HepG2 (cell line): Measurements from ENCODE around the gene ESM1. TPM values are rescaled to one million over a fixed set of nuclear protein-coding genes. Genes with fewer than 3 reads are reported as not detected.

ENCODE experiments used
- ATAC-seq: fragments of 200-7000 bp; cut with Tn5 transposase; 3 replicates; pipeline ENCODE4 v1.9.1; 2020; ENCODE audit warnings: mild to moderate bottlenecking, moderate library complexity
- BruUV-seq: library from RNA; stranded (reverse); fragments of 400-500 nt; replicated peaks from 2 replicates; lab custom pipeline; 2021; lab: Mats Ljungman, UMichigan
- CTCF ChIA-PET: fragments of 300-600 bp; formaldehyde crosslinking; extraction: SDS; loops from one replicate; lab custom pipeline; 2021; ENCODE audit warnings: low total read pairs, inconsistent platforms, low intra/inter-chr PET ratio; lab: Yijun Ruan, JAX
- POLR2A ChIA-PET: fragments of 350-600 bp; sonication (Branson Sonifier 250); formaldehyde crosslinking; loops from one replicate; lab custom pipeline; 2020; ENCODE audit warnings: antibody characterized with exemption, inconsistent platforms; lab: Yijun Ruan, JAX
- DNase-seq: peaks from one replicate; pipeline ENCODE4 v3.0.0-alpha.2; 2015; ENCODE audit warnings: low spot score
- FAIRE-seq: peaks from 3 replicates; lab custom pipeline; 2011; peaks lifted over from hg19 to GRCh38; lab: Jason Lieb, UNC
- H2AFZ ChIP-seq: one replicate; pipeline ENCODE4 v1.6.1; 2011; ENCODE audit warnings: low read length, inconsistent platforms
- H3K27ac ChIP-seq: fragments of 300-600 bp; 3 replicates; pipeline ENCODE4 v1.8.0; 2011; ENCODE audit warnings: mixed run types, mild to moderate bottlenecking, mixed read lengths, low read length, inconsistent platforms; ENCODE audit not compliant: insufficient read depth; ENCODE audit errors: extremely low read length
- H3K27me3 ChIP-seq, 2 experiments: fragments of 200-600 bp in 1 of 2; 2 replicates in 1 of 2; 3 replicates in 1 of 2; pipeline versions ENCODE4 v1.6.0 to v1.8.0; 2011; ENCODE audit warnings: low read length in 2 of 2, mild to moderate bottlenecking in 2 of 2, moderate library complexity in 2 of 2, inconsistent platforms in 1 of 2; ENCODE audit not compliant: insufficient read depth in 2 of 2, control insufficient read depth in 1 of 2
- H3K36me3 ChIP-seq, 2 experiments: fragments of 200-600 bp in 1 of 2; replicated peaks in 1 of 2; 2 replicates in 1 of 2; 3 replicates in 1 of 2; pipeline versions ENCODE4 v1.5.1 to v1.8.0; 2011; ENCODE audit warnings: low read length in 2 of 2, inconsistent platforms in 1 of 2; ENCODE audit not compliant: insufficient read depth in 2 of 2, control insufficient read depth in 1 of 2
- H3K4me1 ChIP-seq: 2 replicates; pipeline ENCODE4 v1.5.1; 2012; ENCODE audit warnings: low read length, inconsistent platforms; ENCODE audit not compliant: insufficient read depth
- H3K4me2 ChIP-seq: 2 replicates; pipeline ENCODE4 v1.6.0; 2011; ENCODE audit warnings: low read depth, low read length, inconsistent platforms
- H3K4me3 ChIP-seq, 3 experiments: fragments of 200-600 bp in 1 of 3; sonication (generic), shearing (Covaris generic) in 1 of 3; replicated peaks in 1 of 3; 2 replicates each; pipeline ENCODE4 v1.5.1; 2011 to 2016; ENCODE audit warnings: low read length in 3 of 3, inconsistent platforms in 2 of 3, low read depth in 2 of 3, mild to moderate bottlenecking in 2 of 3, control low read depth in 1 of 3, mixed read lengths in 1 of 3; ENCODE audit not compliant: insufficient read depth in 1 of 3
- H3K79me2 ChIP-seq: one replicate; pipeline ENCODE4 v1.6.1; 2011; ENCODE audit warnings: low read length, inconsistent platforms; ENCODE audit not compliant: insufficient read depth
- H3K9ac ChIP-seq: 2 replicates; pipeline ENCODE4 v1.6.0; 2011; ENCODE audit warnings: mild to moderate bottlenecking, low read depth, low read length, inconsistent platforms; ENCODE audit not compliant: insufficient read depth
- H3K9me3 ChIP-seq: 2 replicates; pipeline ENCODE4 v1.5.1; 2012; ENCODE audit warnings: mild to moderate bottlenecking, low read length
- H4K20me1 ChIP-seq: 2 replicates; pipeline ENCODE4 v1.6.0; 2011; ENCODE audit warnings: inconsistent platforms, mild to moderate bottlenecking, low read length, moderate library complexity; ENCODE audit not compliant: insufficient read depth
- ATF5 ChIP-seq: sonication (generic); formaldehyde crosslinking; IDR thresholded peaks from 2 replicates; pipeline ENCODE4 v1.4.0; 2020; ENCODE audit warnings: mild to moderate bottlenecking, low read depth, missing genetic modification reagents
- IKZF5 ChIP-seq: IDR thresholded peaks from 2 replicates; pipeline ENCODE4 v1.6.1; 2018; ENCODE audit warnings: missing genetic modification reagents, mild to moderate bottlenecking, missing compliant biosample characterization
- MEF2D ChIP-seq: sonication (generic); formaldehyde crosslinking; IDR thresholded peaks from 2 replicates; pipeline ENCODE4 v1.5.1; 2020; ENCODE audit warnings: mild to moderate bottlenecking, missing genetic modification reagents
- NFYC ChIP-seq: IDR thresholded peaks from 2 replicates; pipeline ENCODE4 v1.6.1; 2016; ENCODE audit warnings: missing genetic modification reagents, missing compliant biosample characterization
- SALL1 ChIP-seq: sonication (generic); formaldehyde crosslinking; IDR thresholded peaks from 2 replicates; pipeline ENCODE4 v1.8.0; 2022; ENCODE audit warnings: mild to moderate bottlenecking, missing genetic modification reagents
- SNAPC2 ChIP-seq: sonication (generic); formaldehyde crosslinking; IDR thresholded peaks from 2 replicates; pipeline ENCODE4 v1.8.1; 2022; ENCODE audit warnings: mild to moderate bottlenecking, missing genetic modification reagents
- TMF1 ChIP-seq: sonication (generic); formaldehyde crosslinking; IDR thresholded peaks from 2 replicates; pipeline ENCODE4 v1.8.1; 2022; ENCODE audit warnings: low read depth, missing genetic modification reagents
- ZHX2 ChIP-seq, 2 experiments: sonication (generic) in 1 of 2; formaldehyde crosslinking in 1 of 2; IDR thresholded peaks; 2 replicates each; pipeline versions ENCODE4 v1.6.1 to v1.9.0; 2014 to 2022; ENCODE audit warnings: antibody characterized with exemption in 1 of 2, borderline replicate concordance in 1 of 2, inconsistent platforms in 1 of 2, low read depth in 1 of 2, missing genetic modification reagents in 1 of 2
- ZMYM4 ChIP-seq: sonication (generic); formaldehyde crosslinking; IDR thresholded peaks from 2 replicates; pipeline ENCODE4 v1.8.1; 2023; ENCODE audit warnings: mild to moderate bottlenecking, missing genetic modification reagents
- ZNF282 ChIP-seq: fragments of 450-650 bp; IDR thresholded peaks from 2 replicates; pipeline ENCODE4 v1.6.1; 2018; ENCODE audit not compliant: partially characterized antibody
- ZNF484 ChIP-seq: sonication (generic); formaldehyde crosslinking; IDR thresholded peaks from 2 replicates; pipeline ENCODE4 v1.5.1; 2020; ENCODE audit warnings: mild to moderate bottlenecking, low read depth, missing genetic modification reagents, borderline replicate concordance
- ZNF7 ChIP-seq: IDR thresholded peaks from 2 replicates; pipeline ENCODE4 v1.6.1; 2016; ENCODE audit warnings: missing biosample characterization, missing genetic modification reagents
- ZNF704 ChIP-seq: sonication (generic); formaldehyde crosslinking; IDR thresholded peaks from 2 replicates; pipeline ENCODE4 v1.8.1; 2023; ENCODE audit warnings: mild to moderate bottlenecking, inconsistent platforms, moderate library complexity, missing genetic modification reagents, borderline replicate concordance
- WGBS: methylation state at CpG from one replicate; pipeline ENCODE4 v1.1.6; 2017; ENCODE audit warnings: low lambda C conversion rate; 5-methylcytosine and 5-hydroxymethylcytosine counted together
- in situ Hi-C: cut with HindIII; loops from 2 replicates; pipeline ENCODE4 v1.10.0; 2017; ENCODE audit warnings: low pct_unique_long_range_greater_than_20kb; ENCODE audit not compliant: extremely low pct_ligation_motif_present
- intact Hi-C: fragments of 100-400 bp; cut with micrococcal nuclease; formaldehyde crosslinking; loops from one replicate; pipeline ENCODE4 v1.10.0; 2022; ENCODE audit not compliant: unreplicated experiment
- polyA plus RNA-seq, 8 experiments: library from polyadenylated mRNA; depleted of rRNA in 3 of 8; stranded (reverse) in 7 of 8; unstranded in 1 of 8; fragments of >200 nt; fragmentation: Illumina TruSeq in 4 of 8; extraction: Trizol in 4 of 8; gene quantifications; 2 replicates each; pipeline versions ENCODE4 v1.2.1 to v1.2.3, GENCODE V29; 2011 to 2016; ENCODE audit warnings: low read depth in 4 of 8, missing spikeins in 1 of 8, mixed read lengths in 1 of 8; ENCODE audit not compliant: insufficient read depth in 1 of 8
- total RNA-seq, 5 experiments: library from RNA; depleted of rRNA; stranded (reverse); fragments of >200 nt; fragmentation: Illumina TruSeq; extraction: Trizol; gene quantifications; 2 replicates each; pipeline ENCODE4 v1.2.3, GENCODE V29; 2016; ENCODE audit warnings: low read depth in 1 of 5

ESM1 gene
- total and polyA plus RNA-seq, 2 of the 13 experiments (the other 11 are each of a cell fraction or from before 2014, with no cell fraction given): not detected

- TF ChIP-seq ZNF282: no peak
- TF ChIP-seq ZMYM4 (CRISPR knock-in tag): no peak
- TF ChIP-seq SNAPC2: no peak
These were observed 11.1 kb upstream of the ESM1 start (continued) for GRCh38 chr5:54996466-54996865.

- Histone ChIP-seq H3K9me3 (no peaks in the 10 kb centered on the region), H3K4me3 (no peak overlapping the region), H3K27me3 (peaks cover 1 to 4% of the 10 kb centered on the region in 2 experiments; a peak in 2 of 5 replicates), H3K27ac (no peak overlapping the region), H3K4me2 (no peak overlapping the region), H3K79me2 (no peaks in the 10 kb centered on the region), H2AFZ (no peak overlapping the region), H3K4me1 (no peaks in the 10 kb centered on the region), H4K20me1 (no peaks in the 10 kb centered on the region), H3K36me3 (no peaks in the 10 kb centered on the region), H3K9ac (no peak overlapping the region)
- ChIA-PET CTCF (no interaction called here), POLR2A (no interaction called here)
- ATAC-seq: no peak
- FAIRE-seq: no peak
- intact Hi-C loops (no loop called here), in situ Hi-C loops (no loop called here)
- WGBS: 21% methylated on average over 3 of the region's 3 CpGs
- no peak for DNase-seq
- BruUV-seq: no TSS peak
- TF ChIP-seq ZNF704: no peak
- no peak for TF ChIP-seq IKZF5 (CRISPR knock-in tag)
- no peak for TF ChIP-seq MEF2D (CRISPR knock-in tag)
- no peak for TF ChIP-seq SALL1 (CRISPR knock-in tag)
- no peak for TF ChIP-seq ZNF7 (CRISPR knock-in tag)
- TF ChIP-seq ZHX2 (IDR thresholded peaks at IDR 0.05; ENCODE audit: low read depth): no peak
- no peak for TF ChIP-seq ZHX2 (CRISPR knock-in tag; IDR thresholded peaks at IDR 0.05; ENCODE audit: borderline replicate concordance)
- TF ChIP-seq TMF1: no peak
- TF ChIP-seq ZNF484: no peak
- TF ChIP-seq NFYC (CRISPR knock-in tag): no peak
- TF ChIP-seq ATF5 (CRISPR knock-in tag): no peak
These were observed 9.8 kb upstream of the ESM1 start for GRCh38 chr5:54995168-54995567.
